Mammary epithelial cell (primary cell): ENCODE data around the gene BRWD1.

ENCODE experiments used
- EZH2 ChIP-seq: IDR thresholded peaks from 2 replicates; pipeline ENCODE4 v1.6.1; 2012; ENCODE audit warnings: low read length, inconsistent platforms, borderline replicate concordance
- TF ChIP-seq, protein P1 (sequence below), 2 donors: IDR thresholded peaks in 1 of 2; conservative IDR thresholded peaks in 1 of 2; 2 replicates each; pipeline ENCODE4 v1.5.1; 2011 to 2012; ENCODE audit warnings: inconsistent platforms in 2 of 2, low read length in 2 of 2, mild to moderate bottlenecking in 2 of 2, control low read depth in 1 of 2, low read depth in 1 of 2; ENCODE audit not compliant: insufficient read depth in 1 of 2; ENCODE audit errors: extremely low read depth in 1 of 2

DNA sequence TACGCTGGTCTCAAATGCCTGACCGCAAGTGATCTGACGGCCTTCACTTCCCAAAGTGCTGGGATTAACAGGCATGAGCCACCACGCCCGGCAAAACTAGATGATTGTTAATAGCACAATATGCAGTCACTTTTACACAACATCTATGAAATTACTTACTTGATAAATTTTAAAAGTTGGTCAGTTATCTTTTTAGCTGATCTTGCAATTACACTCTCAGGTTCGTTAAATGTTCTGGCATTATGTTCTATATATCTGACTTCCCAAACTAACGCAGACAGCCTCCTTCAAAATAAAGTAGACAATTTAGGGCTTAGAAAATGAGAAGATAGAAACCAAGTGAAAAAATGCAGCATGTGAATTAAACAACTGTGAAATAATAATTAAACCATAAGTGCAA lies 98.4 kb downstream of the BRWD1 start:
- TF ChIP-seq, protein P1, sequence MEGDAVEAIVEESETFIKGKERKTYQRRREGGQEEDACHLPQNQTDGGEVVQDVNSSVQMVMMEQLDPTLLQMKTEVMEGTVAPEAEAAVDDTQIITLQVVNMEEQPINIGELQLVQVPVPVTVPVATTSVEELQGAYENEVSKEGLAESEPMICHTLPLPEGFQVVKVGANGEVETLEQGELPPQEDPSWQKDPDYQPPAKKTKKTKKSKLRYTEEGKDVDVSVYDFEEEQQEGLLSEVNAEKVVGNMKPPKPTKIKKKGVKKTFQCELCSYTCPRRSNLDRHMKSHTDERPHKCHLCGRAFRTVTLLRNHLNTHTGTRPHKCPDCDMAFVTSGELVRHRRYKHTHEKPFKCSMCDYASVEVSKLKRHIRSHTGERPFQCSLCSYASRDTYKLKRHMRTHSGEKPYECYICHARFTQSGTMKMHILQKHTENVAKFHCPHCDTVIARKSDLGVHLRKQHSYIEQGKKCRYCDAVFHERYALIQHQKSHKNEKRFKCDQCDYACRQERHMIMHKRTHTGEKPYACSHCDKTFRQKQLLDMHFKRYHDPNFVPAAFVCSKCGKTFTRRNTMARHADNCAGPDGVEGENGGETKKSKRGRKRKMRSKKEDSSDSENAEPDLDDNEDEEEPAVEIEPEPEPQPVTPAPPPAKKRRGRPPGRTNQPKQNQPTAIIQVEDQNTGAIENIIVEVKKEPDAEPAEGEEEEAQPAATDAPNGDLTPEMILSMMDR (conservative IDR thresholded peaks at IDR 0.05 in 1 of 2, IDR thresholded peaks at IDR 0.05 in 1 of 2; ENCODE audit: extremely low read depth in 1 of 2, insufficient read depth in 1 of 2, low read depth in 1 of 2, low read length in 2 of 2), result no peak
- TF ChIP-seq EZH2, result no peak
